ENCODE measurements around the gene HMCN1. TPM values are rescaled to one million over a fixed set of nuclear protein-coding genes. Genes with fewer than 3 reads are reported as not detected.

HMCN1 gene
- polyA plus RNA-seq, 1 donor from 2014 or later: 0.66 TPM

DNA sequence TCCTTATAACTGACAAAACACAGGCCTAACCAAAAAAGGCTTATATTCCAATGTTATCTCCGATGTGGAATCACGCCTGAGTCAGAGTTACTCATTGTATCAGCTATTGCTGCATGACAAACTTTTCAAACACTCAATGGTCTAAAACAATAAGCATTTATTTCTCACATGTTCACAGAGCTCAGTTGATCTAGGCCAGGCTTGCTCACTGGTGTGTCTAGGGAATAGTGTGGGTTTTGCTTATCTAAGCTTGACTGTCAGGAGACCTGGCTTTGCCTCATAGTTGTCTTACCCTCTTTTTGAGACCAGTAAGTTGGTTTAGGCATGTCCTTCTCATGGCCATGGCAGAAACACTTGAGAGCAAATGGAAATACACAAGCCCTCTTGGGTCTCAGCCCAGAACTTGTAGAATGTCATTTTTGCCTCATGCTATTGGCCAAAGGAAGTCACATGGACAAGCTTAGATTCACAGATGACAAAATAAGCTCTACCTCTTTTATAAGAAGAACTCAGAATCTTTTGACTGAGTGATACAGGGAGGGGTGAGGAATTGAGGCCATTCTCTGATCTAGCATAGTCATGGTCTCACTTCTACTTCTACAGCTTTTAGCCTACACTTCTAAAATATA, 130.8 kb downstream of the HMCN1 start:
- Histone ChIP-seq H3K79me2 (replicated peaks; ENCODE audit: insufficient read depth, low read length) (no peaks in the 10 kb centered on the region), H3K9me2 (ENCODE audit: insufficient read depth, low read length) (no peaks in the 10 kb centered on the region), H3K4me2 (ENCODE audit: low read length) (no peak overlapping the region), H4K20me1 (ENCODE audit: insufficient read depth) (no peaks in the 10 kb centered on the region), H3K4me3 (ENCODE audit: low read length) (no peak overlapping the region), H3F3A (ENCODE audit: insufficient read depth, low read length, poor library complexity, severe bottlenecking) (no peaks in the 10 kb centered on the region), H3K9me3 (ENCODE audit: low read length) (no peaks in the 10 kb centered on the region), H2AFZ (ENCODE audit: low read depth, low read length) (no peak overlapping the region), H3K9ac (ENCODE audit: low read length) (no peak overlapping the region), H3K36me3 (ENCODE audit: insufficient read depth, low read length) (no peaks in the 10 kb centered on the region), H3K27ac (ENCODE audit: low read length) (no peak overlapping the region), H3K27me3 (ENCODE audit: insufficient read depth, low read depth, low read length) (no peaks in the 10 kb centered on the region)
- TF ChIP-seq POLR2AphosphoS5 (IDR thresholded peaks at IDR 0.05) (no peak), RAD21 (conservative IDR thresholded peaks at IDR 0.05) (no peak), SMC3 (conservative IDR thresholded peaks at IDR 0.05; ENCODE audit: poor library complexity) (no peak)
- TF ChIP-seq, protein P1, sequence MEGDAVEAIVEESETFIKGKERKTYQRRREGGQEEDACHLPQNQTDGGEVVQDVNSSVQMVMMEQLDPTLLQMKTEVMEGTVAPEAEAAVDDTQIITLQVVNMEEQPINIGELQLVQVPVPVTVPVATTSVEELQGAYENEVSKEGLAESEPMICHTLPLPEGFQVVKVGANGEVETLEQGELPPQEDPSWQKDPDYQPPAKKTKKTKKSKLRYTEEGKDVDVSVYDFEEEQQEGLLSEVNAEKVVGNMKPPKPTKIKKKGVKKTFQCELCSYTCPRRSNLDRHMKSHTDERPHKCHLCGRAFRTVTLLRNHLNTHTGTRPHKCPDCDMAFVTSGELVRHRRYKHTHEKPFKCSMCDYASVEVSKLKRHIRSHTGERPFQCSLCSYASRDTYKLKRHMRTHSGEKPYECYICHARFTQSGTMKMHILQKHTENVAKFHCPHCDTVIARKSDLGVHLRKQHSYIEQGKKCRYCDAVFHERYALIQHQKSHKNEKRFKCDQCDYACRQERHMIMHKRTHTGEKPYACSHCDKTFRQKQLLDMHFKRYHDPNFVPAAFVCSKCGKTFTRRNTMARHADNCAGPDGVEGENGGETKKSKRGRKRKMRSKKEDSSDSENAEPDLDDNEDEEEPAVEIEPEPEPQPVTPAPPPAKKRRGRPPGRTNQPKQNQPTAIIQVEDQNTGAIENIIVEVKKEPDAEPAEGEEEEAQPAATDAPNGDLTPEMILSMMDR (IDR thresholded peaks at IDR 0.05; ENCODE audit: poor library complexity, severe bottlenecking): no peak

DNA sequence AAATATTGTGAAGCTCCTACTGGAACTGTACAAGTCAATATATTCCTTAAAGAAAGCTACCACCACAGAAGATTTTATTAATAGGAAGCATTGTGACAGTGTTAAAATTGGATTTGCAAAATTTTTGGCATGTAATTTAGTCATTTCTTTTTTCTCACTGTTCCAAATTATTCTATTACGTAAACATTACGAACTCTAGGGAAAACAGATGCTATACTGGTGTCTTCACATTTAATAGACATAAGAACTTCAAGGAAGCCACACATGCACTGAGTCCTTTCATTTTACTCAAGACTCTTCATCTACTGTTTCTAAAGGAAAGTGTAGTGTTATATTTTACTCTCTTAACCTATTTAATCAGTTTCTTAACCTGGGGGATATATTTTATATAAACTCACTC, 135.4 kb downstream of the HMCN1 start:
- Histone ChIP-seq H3K4me2 (ENCODE audit: low read length) (no peak overlapping the region), H3K79me2 (replicated peaks; ENCODE audit: insufficient read depth, low read length) (no peaks in the 10 kb centered on the region), H3K4me3 (ENCODE audit: low read length) (no peak overlapping the region), H3K9ac (ENCODE audit: low read length) (no peak overlapping the region), H3K36me3 (ENCODE audit: insufficient read depth, low read length) (no peaks in the 10 kb centered on the region), H3K9me3 (ENCODE audit: low read length) (no peaks in the 10 kb centered on the region), H2AFZ (ENCODE audit: low read depth, low read length) (no peak overlapping the region), H3K27me3 (ENCODE audit: insufficient read depth, low read depth, low read length) (no peaks in the 10 kb centered on the region), H3K27ac (ENCODE audit: low read length) (no peak overlapping the region), H3F3A (ENCODE audit: insufficient read depth, low read length, poor library complexity, severe bottlenecking) (no peaks in the 10 kb centered on the region), H3K9me2 (ENCODE audit: insufficient read depth, low read length) (no peaks in the 10 kb centered on the region), H4K20me1 (ENCODE audit: insufficient read depth) (no peaks in the 10 kb centered on the region)
- TF ChIP-seq, protein P1 (IDR thresholded peaks at IDR 0.05; ENCODE audit: poor library complexity, severe bottlenecking): no peak
- TF ChIP-seq EP300 (conservative IDR thresholded peaks at IDR 0.05; ENCODE audit: poor library complexity, severe bottlenecking): no peak
- TF ChIP-seq SMC3 (conservative IDR thresholded peaks at IDR 0.05; ENCODE audit: poor library complexity): no peak
- no peak for TF ChIP-seq EZH2 (IDR thresholded peaks at IDR 0.05; ENCODE audit: borderline replicate concordance, insufficient read depth, low read length, poor library complexity, severe bottlenecking)
- no peak for TF ChIP-seq TAF1 (IDR thresholded peaks at IDR 0.05; ENCODE audit: low read depth)

DNA sequence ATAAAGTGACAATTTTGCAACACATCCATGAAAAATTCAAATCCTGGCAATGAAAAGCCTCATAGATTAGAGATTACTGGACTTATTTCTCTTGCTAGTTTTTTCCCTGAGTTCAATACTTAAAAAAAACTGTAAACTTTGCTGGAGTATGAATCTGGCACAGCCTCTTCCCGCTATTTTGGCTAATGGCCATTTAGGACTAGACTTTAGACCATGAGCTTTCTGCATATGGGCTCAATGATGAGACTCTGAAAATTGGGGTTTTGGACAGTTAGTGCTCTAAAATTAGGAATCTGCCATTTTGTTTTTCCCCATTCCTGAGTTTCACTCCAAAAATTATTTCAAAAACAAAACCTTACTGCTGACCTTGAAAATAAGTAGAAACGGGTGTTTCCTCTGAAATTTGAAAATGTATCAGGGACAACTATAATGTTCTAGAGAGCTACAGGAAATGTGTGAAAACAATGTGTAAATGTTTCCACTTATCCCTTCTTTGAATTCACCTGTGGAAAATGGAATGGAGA, 137.5 kb downstream of the HMCN1 start:
- Histone ChIP-seq H3K4me3 (ENCODE audit: low read length) (no peak overlapping the region), H4K20me1 (ENCODE audit: insufficient read depth) (no peaks in the 10 kb centered on the region), H3K27me3 (ENCODE audit: insufficient read depth, low read depth, low read length) (no peaks in the 10 kb centered on the region), H3F3A (ENCODE audit: insufficient read depth, low read length, poor library complexity, severe bottlenecking) (no peaks in the 10 kb centered on the region), H3K9ac (ENCODE audit: low read length) (no peak overlapping the region), H3K9me2 (ENCODE audit: insufficient read depth, low read length) (no peaks in the 10 kb centered on the region), H2AFZ (ENCODE audit: low read depth, low read length) (no peak overlapping the region), H3K9me3 (ENCODE audit: low read length) (no peaks in the 10 kb centered on the region), H3K4me2 (ENCODE audit: low read length) (no peak overlapping the region), H3K27ac (ENCODE audit: low read length) (no peak overlapping the region), H3K79me2 (replicated peaks; ENCODE audit: insufficient read depth, low read length) (no peaks in the 10 kb centered on the region), H3K36me3 (ENCODE audit: insufficient read depth, low read length) (no peaks in the 10 kb centered on the region)
- no peak for TF ChIP-seq MXI1 (conservative IDR thresholded peaks at IDR 0.05; ENCODE audit: poor library complexity, severe bottlenecking)
- no peak for TF ChIP-seq TAF1 (IDR thresholded peaks at IDR 0.05; ENCODE audit: low read depth)
- no peak for TF ChIP-seq SMC3 (conservative IDR thresholded peaks at IDR 0.05; ENCODE audit: poor library complexity)
- TF ChIP-seq POLR2AphosphoS5 (IDR thresholded peaks at IDR 0.05): no peak
- no peak for TF ChIP-seq EP300 (conservative IDR thresholded peaks at IDR 0.05; ENCODE audit: poor library complexity, severe bottlenecking)
- TF ChIP-seq, protein P2, sequence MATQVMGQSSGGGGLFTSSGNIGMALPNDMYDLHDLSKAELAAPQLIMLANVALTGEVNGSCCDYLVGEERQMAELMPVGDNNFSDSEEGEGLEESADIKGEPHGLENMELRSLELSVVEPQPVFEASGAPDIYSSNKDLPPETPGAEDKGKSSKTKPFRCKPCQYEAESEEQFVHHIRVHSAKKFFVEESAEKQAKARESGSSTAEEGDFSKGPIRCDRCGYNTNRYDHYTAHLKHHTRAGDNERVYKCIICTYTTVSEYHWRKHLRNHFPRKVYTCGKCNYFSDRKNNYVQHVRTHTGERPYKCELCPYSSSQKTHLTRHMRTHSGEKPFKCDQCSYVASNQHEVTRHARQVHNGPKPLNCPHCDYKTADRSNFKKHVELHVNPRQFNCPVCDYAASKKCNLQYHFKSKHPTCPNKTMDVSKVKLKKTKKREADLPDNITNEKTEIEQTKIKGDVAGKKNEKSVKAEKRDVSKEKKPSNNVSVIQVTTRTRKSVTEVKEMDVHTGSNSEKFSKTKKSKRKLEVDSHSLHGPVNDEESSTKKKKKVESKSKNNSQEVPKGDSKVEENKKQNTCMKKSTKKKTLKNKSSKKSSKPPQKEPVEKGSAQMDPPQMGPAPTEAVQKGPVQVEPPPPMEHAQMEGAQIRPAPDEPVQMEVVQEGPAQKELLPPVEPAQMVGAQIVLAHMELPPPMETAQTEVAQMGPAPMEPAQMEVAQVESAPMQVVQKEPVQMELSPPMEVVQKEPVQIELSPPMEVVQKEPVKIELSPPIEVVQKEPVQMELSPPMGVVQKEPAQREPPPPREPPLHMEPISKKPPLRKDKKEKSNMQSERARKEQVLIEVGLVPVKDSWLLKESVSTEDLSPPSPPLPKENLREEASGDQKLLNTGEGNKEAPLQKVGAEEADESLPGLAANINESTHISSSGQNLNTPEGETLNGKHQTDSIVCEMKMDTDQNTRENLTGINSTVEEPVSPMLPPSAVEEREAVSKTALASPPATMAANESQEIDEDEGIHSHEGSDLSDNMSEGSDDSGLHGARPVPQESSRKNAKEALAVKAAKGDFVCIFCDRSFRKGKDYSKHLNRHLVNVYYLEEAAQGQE (IDR thresholded peaks at IDR 0.05; ENCODE audit: borderline replicate concordance): no peak
- TF ChIP-seq, protein P1 (IDR thresholded peaks at IDR 0.05; ENCODE audit: poor library complexity, severe bottlenecking): no peak
- no peak for TF ChIP-seq RAD21 (conservative IDR thresholded peaks at IDR 0.05)
- TF ChIP-seq EZH2 (IDR thresholded peaks at IDR 0.05; ENCODE audit: borderline replicate concordance, insufficient read depth, low read length, poor library complexity, severe bottlenecking): no peak
